GM12892 (cell line): ENCODE results near the gene KRT78.
"Not testable (repeated sequence)": the region's sequence is repeated elsewhere in the genome, so short reads cannot be mapped to it uniquely, and the experiment has no call there.

Experiments used
- DNase-seq: peaks from one replicate; pipeline ENCODE4 v3.0.0; 2011; ENCODE audit not compliant: insufficient read length
- FAIRE-seq: peaks from 2 replicates; lab custom pipeline; 2011; peaks lifted over from hg19 to GRCh38; lab: Jason Lieb, UNC
- POLR2A ChIP-seq: IDR thresholded peaks from 2 replicates; pipeline ENCODE4 v1.6.1; 2011; ENCODE audit warnings: low read depth, low read length, control low read depth
- POLR2AphosphoS5 ChIP-seq: IDR thresholded peaks from 2 replicates; pipeline ENCODE4 v1.6.1; 2011; ENCODE audit warnings: low read depth, low read length, control low read depth
- TAF1 ChIP-seq: IDR thresholded peaks from 2 replicates; pipeline ENCODE4 v1.6.1; 2011; ENCODE audit warnings: low read depth, mild to moderate bottlenecking, control low read depth, low read length, borderline replicate concordance

The KRT78 gene

DNA sequence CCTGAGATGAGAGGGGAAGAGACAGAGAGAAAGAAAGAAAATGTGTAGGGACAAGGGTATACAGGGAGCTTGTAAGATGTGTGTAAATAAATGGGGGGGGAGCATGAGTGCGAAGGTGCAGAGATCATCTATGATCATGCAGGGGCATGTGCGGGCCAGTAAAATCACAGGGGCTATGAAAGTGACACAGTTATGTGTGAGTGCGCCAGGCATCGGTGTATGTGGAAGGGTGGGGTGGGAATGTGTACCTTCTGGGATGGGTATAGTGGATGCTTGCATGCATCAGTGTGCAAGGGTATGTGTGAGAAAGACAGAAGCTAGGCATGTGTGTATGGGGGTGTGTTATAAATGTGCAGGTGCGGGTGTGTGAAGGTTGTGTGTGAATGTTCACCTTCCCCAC lies 18.4 kb upstream of the KRT78 start:
- FAIRE-seq (no peak), DNase-seq (no peak)
- TF ChIP-seq POLR2AphosphoS5 (no peak), POLR2A (no peak), TAF1 (no peak)

DNA sequence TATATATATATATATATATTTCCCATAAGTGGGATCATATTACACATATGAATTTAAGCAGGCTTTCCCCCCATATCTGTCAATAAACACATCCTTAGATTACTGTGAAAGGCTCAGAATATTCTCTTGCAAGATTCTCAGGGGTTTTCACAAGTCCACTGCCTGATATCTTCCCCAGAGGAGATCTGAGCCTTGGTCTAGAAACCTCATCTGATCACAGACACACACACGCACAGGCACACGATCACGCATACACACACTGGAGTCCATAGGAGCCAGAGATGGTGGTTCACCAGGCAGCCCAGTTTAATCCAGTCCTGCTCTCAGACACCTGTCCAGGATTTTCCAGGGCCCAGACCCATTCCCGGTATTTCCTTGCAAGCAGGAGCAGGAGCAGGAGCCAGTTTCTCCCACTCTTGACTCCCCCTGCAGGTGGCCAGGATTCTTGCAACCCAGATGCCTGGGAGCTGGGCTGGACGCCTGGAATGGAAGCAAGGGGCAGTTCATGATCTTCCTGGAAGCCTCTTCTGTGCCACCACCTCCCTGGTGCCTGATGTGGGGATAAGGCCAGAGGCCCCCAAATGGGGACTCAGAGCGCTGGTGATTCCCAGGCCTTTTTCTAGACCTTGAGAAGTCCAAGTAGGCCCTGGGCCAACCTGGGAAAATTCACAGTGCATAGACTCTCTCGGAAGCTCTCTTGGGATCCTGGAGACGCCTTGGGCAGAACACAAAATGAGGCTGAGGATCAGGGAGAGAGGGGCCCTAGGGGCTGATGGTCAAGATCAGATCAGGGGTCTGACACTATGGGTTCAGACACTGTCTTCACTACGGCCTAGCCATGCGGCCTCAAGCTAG lies 16.5 kb upstream of the KRT78 start:
- no peak for DNase-seq
- TF ChIP-seq POLR2AphosphoS5 (no peak), POLR2A (no peak), TAF1 (no peak)
- FAIRE-seq: no peak

DNA sequence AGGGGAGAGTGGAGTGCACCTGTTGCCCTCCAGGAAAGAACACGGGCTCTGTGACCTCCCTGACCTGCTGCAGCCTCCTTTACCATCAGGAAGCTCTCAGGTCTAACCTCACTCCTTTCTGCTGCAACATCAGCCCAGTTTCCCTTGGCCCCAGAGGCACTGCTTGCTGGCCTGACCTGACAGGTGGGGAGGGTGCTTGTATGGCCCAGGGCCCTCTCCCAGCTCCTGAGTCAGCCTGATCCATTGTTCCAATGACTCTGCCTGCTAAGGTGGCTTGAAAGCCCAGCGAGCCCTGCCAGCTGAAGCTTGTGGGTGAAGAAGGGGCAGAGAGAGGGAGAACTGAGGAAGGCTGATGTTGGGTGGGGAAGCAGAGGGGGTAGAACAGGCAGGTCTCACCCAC lies 13.2 kb upstream of the KRT78 start:
- DNase-seq (no peak), FAIRE-seq (no peak)
- no peak for TF ChIP-seq TAF1
- no peak for TF ChIP-seq POLR2A
- no peak for TF ChIP-seq POLR2AphosphoS5

DNA sequence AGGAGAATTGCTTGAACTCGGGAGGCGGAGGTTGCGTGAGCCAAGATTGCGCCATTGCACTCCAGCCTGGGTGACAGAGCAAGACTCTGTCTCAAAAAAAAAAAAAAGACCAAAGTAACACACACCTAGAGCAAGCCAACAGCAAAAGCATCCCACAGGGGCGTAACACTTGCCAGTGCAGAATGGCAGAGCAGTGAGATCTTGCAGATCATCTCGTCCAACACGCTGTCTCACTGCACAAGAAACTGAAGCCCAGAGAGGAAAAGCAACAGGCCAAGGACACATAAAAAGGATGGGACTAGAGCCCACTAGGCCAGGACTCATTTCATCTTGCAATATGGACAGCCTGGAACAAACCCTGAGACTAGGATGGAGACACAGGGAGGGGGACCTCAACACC lies 12.7 kb upstream of the KRT78 start:
- FAIRE-seq: no peak
- no peak for DNase-seq
- TF ChIP-seq POLR2A: no peak
- TF ChIP-seq POLR2AphosphoS5: no peak
- no peak for TF ChIP-seq TAF1

GRCh38 chr12:52860102-52860823 lies 11.5 kb upstream of the KRT78 start:
- no peak for FAIRE-seq
- no peak for DNase-seq
- TF ChIP-seq POLR2A (no peak), TAF1 (no peak), POLR2AphosphoS5 (no peak)

- DNase-seq: no peak
- FAIRE-seq: no peak
- no peak for TF ChIP-seq TAF1
- no peak for TF ChIP-seq POLR2AphosphoS5
- no peak for TF ChIP-seq POLR2A
Measured at GRCh38 chr12:52857500-52857899, 8.7 kb upstream of the KRT78 start.

DNA sequence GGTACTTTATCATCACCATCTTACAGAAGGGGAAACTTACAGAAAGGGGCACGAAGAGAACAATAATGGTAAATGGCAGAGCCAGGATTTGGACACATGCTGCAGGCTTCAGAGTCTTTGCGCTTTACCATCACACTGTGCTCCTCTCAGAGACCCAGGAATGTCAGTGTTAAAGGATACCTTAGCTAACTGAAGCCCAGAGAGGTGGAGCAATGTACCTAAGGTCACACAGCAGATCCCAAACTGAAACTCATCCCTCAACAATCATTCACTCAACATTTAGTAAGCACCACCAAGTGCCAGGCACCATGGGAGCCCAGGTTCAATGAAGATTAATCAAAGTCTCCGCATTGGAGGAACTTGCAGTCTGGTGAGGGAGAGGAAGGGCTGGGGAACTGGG lies 8.0 kb upstream of the KRT78 start:
- no peak for DNase-seq
- TF ChIP-seq TAF1 (no peak), POLR2A (no peak), POLR2AphosphoS5 (no peak)
- no peak for FAIRE-seq

- not testable (repeated sequence) for FAIRE-seq, DNase-seq
Measured at GRCh38 chr12:52856077-52856476, 7.3 kb upstream of the KRT78 start.

GRCh38 chr12:52851787-52852186 lies 3.0 kb upstream of the KRT78 start:
- no peak for DNase-seq
- no peak for FAIRE-seq
- TF ChIP-seq POLR2AphosphoS5 (no peak), POLR2A (no peak), TAF1 (no peak)

GRCh38 chr12:52850681-52851080 lies 1.9 kb upstream of the KRT78 start:
- no peak for FAIRE-seq
- TF ChIP-seq POLR2A: no peak
- no peak for TF ChIP-seq POLR2AphosphoS5
- no peak for TF ChIP-seq TAF1
- no peak for DNase-seq

- no peak for FAIRE-seq
- TF ChIP-seq POLR2A (no peak), TAF1 (no peak), POLR2AphosphoS5 (no peak)
- DNase-seq: no peak
Measured at GRCh38 chr12:52849511-52849910, 717 bp upstream of the KRT78 start.

DNA sequence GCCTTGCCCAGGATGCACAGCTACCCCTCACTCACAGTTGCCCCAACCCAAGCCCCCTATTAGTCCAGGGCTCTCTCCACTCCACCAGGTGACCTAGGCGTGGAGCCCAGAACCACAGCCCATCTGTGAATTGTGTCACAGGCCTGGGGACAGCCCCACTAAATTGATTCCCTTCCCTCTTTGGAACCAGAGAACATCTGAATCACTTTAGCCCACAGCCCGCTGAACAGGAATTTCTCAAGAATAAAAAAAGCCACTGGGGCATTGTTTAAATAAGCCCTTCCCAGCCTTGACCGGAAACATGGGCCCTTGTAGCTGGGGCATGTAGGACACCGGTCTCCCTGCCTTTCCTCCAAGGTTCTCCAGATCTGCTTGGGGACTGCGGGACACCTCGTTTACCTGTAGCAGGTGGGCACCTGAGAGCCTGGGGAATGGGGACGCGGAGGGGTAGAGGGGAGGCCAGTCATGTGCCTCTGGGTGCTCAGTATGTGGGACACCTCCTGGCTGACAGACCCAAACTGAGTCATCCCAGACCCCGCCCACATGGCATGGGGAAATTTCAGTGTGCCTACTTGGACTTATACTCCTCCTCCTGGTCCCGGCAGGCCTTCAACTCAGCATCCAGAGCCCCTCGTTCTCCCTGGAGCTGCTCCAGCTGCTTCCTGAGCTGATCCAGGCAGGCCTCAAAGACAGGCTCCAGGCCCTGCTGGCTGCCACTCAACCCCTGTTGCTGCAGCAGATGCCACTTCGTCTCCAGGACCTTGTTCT lies 1.3 kb downstream of the KRT78 start:
- DNase-seq (no peak), FAIRE-seq (no peak)
- no peak for TF ChIP-seq POLR2A
- no peak for TF ChIP-seq POLR2AphosphoS5
- no peak for TF ChIP-seq TAF1
